GM12801 (cell line): ENCODE results near the gene MDM2.

Source experiments
- CTCF ChIP-seq: IDR thresholded peaks from one replicate; pipeline ENCODE4 v1.5.1; 2011; ENCODE audit warnings: control low read depth; ENCODE audit not compliant: insufficient read length; ENCODE audit errors: extremely low read depth

MDM2 gene

DNA sequence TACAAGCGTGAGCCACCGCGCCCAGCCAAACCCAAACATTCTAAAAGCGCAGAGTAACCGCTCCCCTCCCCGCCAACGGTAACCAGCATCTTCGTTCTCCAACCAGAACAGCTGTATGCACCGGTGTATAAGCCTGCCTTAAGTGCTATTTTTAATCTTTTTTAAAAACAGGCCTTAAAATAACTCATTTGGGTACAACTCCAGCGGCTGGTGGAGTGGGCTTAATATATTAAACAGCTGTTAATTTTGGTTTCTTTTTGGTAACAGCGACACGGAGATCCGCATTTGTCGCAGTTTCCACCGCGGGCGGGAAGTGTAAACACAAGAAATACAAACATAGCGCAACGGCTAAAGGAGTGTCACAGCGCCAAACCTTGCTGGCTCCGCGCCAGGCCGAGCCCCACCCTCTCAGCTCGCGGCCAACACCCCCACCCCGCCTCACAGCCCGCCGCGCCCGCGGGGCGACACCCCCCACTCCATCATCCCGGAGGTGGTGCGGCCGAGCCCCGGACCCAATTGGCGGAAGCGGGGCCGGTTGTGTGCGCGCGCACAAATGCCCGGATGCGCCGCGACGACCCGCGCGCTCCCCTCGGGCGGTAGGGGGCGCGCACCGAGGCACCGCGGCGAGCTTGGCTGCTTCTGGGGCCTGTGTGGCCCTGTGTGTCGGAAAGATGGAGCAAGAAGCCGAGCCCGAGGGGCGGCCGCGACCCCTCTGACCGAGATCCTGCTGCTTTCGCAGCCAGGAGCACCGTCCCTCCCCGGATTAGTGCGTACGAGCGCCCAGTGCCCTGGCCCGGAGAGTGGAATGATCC lies at the start of gene MDM2:
Gene MDM2, plus strand, starts transcription at position 602 of the 812 bp plus-strand sequence. CDS start 301 bp downstream, outside the sequence.
- TF ChIP-seq CTCF: no peak

- no peak for TF ChIP-seq CTCF
Observed at GRCh38 chr12:68759852-68760251, 48.1 kb upstream of the MDM2 start.

- TF ChIP-seq CTCF: no peak
Observed at GRCh38 chr12:68760806-68761441, 47.1 kb upstream of the MDM2 start.

GRCh38 chr12:68761442-68761812 lies 46.5 kb upstream of the MDM2 start:
- no peak for TF ChIP-seq CTCF

DNA sequence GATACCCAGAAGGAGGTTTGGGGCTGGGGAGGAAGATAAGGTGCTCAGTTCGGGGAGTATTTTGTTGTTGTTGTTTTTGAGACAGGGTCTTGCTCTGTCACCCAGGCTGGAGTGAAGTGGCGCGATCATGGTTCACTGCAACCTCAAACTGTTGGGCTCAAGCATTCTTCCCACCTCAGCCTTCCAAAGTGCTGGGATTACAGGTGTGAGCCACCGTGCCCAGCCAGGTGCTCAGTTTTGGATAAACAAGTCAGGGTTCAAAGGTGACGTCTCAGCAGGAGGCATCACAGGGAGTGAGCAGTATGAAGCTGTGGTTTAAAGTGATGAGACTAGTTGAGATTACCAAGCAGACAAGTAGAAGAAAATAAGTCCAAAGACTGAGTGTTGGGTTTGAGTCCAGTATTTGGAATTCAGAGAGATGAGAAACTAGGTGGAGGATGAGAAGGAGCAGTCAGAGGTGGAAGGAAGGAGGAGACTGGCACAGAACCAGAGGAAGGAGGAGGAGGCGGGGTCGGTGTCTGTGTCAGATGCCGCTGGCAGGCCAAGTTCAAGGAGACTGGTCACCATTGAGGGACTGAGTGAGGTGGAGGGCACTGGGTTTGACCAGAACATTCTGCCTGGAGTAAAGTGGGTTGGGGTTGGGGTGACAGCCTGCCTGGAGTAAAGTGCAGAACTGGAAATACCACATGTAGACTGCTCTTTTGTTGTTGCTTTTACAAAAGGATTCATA lies 45.9 kb upstream of the MDM2 start:
- no peak for TF ChIP-seq CTCF

DNA sequence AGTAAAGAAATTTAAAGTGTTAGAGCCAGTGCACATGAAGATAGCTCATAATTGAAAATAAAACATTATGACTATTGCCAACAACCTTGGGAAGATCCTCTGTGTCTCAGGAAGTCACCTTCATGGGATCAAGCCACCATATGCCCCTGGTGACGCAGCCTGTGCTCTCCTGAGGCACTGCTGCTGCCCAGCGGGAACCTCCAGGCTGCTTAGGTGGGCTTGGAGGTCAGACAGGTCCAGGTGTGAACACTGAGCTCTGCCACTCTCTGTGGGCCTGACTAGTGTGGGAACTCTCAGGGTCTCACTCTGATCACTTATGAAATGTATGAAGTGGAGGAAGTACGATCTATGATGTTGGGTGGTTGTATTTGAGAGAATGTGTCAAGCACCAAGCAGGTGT lies 45.3 kb upstream of the MDM2 start:
- TF ChIP-seq CTCF: no peak

DNA sequence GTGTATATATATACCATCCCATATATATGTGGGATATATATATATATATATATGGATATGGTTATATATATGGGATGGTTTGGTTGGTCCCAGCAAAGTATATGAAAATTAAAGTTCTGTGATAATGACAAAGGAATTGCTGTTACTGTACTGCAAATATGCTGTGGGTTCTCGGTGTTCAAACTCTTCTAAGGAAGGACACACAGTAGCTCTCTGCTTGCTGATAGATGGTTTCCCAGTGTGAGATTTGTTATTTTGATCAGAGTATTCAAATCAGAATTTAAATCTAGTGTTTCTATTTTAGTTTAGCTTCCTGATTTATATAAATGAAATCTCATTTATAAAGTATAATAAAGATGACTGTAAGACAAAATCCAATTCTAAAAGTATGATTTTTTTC lies 42.3 kb upstream of the MDM2 start:
- no peak for TF ChIP-seq CTCF
